Testis (tissue), 2 donors: Measurements from ENCODE around the gene ANKRD11.

Experiments
- POLR2A ChIP-seq: fragments of 450-650 bp; IDR thresholded peaks from one replicate; pipeline ENCODE4 v1.6.1; 2017; ENCODE audit warnings: antibody characterized with exemption, mild to moderate bottlenecking, moderate library complexity
- TF ChIP-seq, protein P1 (sequence below), 3 experiments: fragments of 450-650 bp in 2 of 3; fragments of 200-600 bp in 1 of 3; sonication (generic) in 1 of 3; IDR thresholded peaks; one replicate each; pipeline ENCODE4 v1.5.1; 2016 to 2019; ENCODE audit warnings: antibody characterized with exemption in 3 of 3, mild to moderate bottlenecking in 2 of 3, moderate library complexity in 1 of 3

DNA sequence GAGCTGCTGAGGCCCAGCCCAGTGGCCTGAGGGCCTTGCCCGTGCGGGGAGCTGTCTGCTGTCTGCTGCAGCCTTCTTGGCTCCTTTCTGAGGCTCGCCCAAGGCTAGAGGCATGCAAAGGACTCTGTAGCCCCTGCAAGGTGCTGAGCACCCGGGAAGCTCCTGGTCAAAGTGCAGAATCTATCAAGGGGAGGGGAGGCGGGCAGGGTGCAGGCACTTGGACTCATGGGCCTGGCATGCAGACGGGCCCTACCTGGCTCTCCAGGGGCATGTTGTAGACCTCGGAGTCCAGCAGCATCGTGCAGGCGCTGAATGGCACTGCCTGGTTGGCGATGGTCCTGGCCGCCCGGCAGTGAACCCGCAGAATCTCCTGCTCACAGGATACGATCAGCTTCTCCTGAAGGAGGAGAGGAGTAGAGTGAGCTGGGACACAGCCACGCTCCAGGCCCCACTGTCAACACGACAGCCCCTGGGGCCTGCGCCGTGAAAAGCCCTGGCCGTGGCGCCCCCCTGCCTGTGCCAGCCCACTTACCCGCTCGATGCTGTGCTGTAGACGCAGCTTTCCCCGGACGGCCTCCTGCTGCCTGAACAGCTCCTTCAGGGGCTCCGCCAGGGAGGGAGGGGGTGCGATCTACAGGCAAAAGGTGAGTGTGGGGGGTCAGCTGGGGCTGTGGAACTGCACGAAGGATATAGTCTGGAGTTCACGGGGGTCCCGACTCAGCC lies 215.6 kb downstream of the ANKRD11 start:
- no peak for TF ChIP-seq POLR2A
- TF ChIP-seq, protein P1, sequence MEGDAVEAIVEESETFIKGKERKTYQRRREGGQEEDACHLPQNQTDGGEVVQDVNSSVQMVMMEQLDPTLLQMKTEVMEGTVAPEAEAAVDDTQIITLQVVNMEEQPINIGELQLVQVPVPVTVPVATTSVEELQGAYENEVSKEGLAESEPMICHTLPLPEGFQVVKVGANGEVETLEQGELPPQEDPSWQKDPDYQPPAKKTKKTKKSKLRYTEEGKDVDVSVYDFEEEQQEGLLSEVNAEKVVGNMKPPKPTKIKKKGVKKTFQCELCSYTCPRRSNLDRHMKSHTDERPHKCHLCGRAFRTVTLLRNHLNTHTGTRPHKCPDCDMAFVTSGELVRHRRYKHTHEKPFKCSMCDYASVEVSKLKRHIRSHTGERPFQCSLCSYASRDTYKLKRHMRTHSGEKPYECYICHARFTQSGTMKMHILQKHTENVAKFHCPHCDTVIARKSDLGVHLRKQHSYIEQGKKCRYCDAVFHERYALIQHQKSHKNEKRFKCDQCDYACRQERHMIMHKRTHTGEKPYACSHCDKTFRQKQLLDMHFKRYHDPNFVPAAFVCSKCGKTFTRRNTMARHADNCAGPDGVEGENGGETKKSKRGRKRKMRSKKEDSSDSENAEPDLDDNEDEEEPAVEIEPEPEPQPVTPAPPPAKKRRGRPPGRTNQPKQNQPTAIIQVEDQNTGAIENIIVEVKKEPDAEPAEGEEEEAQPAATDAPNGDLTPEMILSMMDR (IDR thresholded peaks at IDR 0.05): no peak
